ENCODE measurements around the gene ASF1B. TPM values are rescaled to one million over a fixed set of nuclear protein-coding genes. Genes with fewer than 3 reads are reported as not detected.

ASF1B gene
- total and polyA plus RNA-seq, 2 donors (not counting 1 experiment from before 2014, with no cell fraction given): 1.9 to 2.5 TPM

DNA sequence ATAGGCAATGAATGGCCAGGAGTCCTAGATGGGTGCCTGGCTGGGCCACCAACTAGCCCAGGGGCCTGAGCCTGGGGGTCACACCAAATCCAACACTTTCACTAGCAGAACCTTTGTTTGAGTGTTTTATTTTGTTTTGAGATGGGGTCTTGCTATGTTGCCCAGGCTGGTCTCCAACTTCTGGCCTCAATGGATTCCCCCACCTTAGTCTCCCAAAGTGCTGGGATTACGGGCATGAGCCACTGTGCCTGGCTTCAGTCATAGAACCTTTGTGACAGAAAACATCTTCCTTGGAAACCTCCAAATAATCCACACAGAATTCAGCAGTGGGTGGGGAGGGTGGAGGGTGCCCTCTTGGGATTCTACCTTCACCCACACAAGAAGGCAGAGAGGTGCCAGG, 24.9 kb downstream of the ASF1B start:
- Histone ChIP-seq H3K4me3 (ENCODE audit: control extremely low read depth in 1 of 5, extremely low read depth in 1 of 5, insufficient read depth in 1 of 5, low read depth in 2 of 5, low read length in 4 of 5) (no peak overlapping the region), H3K4me1 (ENCODE audit: control insufficient read depth in 2 of 2, insufficient read depth in 2 of 2, low read length in 2 of 2) (peaks cover 22% of the 10 kb centered on the region in 2 donors), H3K27ac (ENCODE audit: low read length in 2 of 2) (no peak overlapping the region), H3K27me3 (replicated peaks in 1 of 4; ENCODE audit: control extremely low read depth in 1 of 4, control insufficient read depth in 3 of 4, insufficient read depth in 4 of 4, low read length in 3 of 4) (no peaks in the 10 kb centered on the region), H2AFZ (ENCODE audit: insufficient read depth, low read depth, low read length, poor library complexity, severe bottlenecking) (no peak overlapping the region), H3K4me2 (replicated peaks; ENCODE audit: low read depth, low read length, poor library complexity, severe bottlenecking) (no peak overlapping the region), H4K20me1 (ENCODE audit: control insufficient read depth, insufficient read depth, low read length, poor library complexity, severe bottlenecking) (peaks cover 51% of the 10 kb centered on the region), H3K36me3 (replicated peaks in 1 of 2; ENCODE audit: control extremely low read depth in 1 of 2, control insufficient read depth in 1 of 2, extremely low read depth in 1 of 2, insufficient read depth in 2 of 2, low read length in 1 of 2) (peaks cover 0 to 2% of the 10 kb centered on the region in 2 experiments), H3K79me2 (ENCODE audit: control insufficient read depth, insufficient read depth, low read length) (peaks cover 53% of the 10 kb centered on the region), H3K9me3 (ENCODE audit: control extremely low read depth in 1 of 3, control insufficient read depth in 2 of 3, insufficient read depth in 1 of 3, low read length in 2 of 3) (no peaks in the 10 kb centered on the region), H3K9ac (ENCODE audit: low read length) (no peak overlapping the region)
- Mint-ChIP-seq H3K4me1 (peaks cover 23% of the 10 kb centered on the region), H3K27ac (no peak overlapping the region), H3K4me3 (no peak overlapping the region), H3K9me3 (ENCODE audit: insufficient read depth) (no peaks in the 10 kb centered on the region), H3K27me3 (no peaks in the 10 kb centered on the region)
- CTCF ChIA-PET: interaction anchor here (1.2 kb wide), 1 partner anchor 25 kb away, joined by 3 read pairs; the partner anchor contains the start of gene ASF1B
- WGBS (ENCODE audit: insufficient coverage): no CpG with 5 or more reads among the region's 1 CpG
- ATAC-seq (ENCODE audit: low read depth) (no peak), DNase-seq (no peak)
- POLR2A ChIA-PET: no interaction called here
- intact Hi-C loops (cut with micrococcal nuclease): no loop called here
- TF ChIP-seq EZH2 (IDR thresholded peaks at IDR 0.05; ENCODE audit: borderline replicate concordance, insufficient read depth, low read depth, low read length, poor library complexity, severe bottlenecking): no peak

DNA sequence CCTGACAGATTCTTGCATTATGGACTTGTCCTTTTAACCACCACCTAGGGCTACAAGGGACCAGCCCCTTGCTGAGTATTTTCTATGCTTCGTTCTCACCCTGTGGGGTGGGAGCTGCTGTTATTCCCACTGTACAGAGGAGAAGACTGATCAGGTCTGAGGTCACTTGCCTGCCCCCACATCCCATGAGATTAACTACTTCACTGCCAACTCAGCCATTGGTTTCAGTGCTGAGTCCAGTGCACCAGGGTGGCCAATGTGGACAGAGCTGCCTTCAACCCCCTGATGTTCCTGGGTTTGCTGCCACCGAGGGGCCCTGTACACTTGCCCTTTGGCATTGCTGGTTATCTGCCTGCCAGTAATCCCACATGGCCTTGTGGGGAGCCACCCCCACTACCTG, 25.7 kb downstream of the ASF1B start:
- Histone ChIP-seq H3K9ac (ENCODE audit: low read length) (no peak overlapping the region), H2AFZ (ENCODE audit: insufficient read depth, low read depth, low read length, poor library complexity, severe bottlenecking) (no peak overlapping the region), H3K4me1 (ENCODE audit: control insufficient read depth in 2 of 2, insufficient read depth in 2 of 2, low read length in 2 of 2) (peaks cover 14% of the 10 kb centered on the region in 2 donors), H4K20me1 (ENCODE audit: control insufficient read depth, insufficient read depth, low read length, poor library complexity, severe bottlenecking) (peaks cover 43% of the 10 kb centered on the region), H3K27ac (ENCODE audit: low read length in 2 of 2) (no peak overlapping the region), H3K4me3 (ENCODE audit: control extremely low read depth in 1 of 5, extremely low read depth in 1 of 5, insufficient read depth in 1 of 5, low read depth in 2 of 5, low read length in 4 of 5) (no peak overlapping the region), H3K27me3 (replicated peaks in 1 of 4; ENCODE audit: control extremely low read depth in 1 of 4, control insufficient read depth in 3 of 4, insufficient read depth in 4 of 4, low read length in 3 of 4) (no peaks in the 10 kb centered on the region), H3K4me2 (replicated peaks; ENCODE audit: low read depth, low read length, poor library complexity, severe bottlenecking) (no peak overlapping the region), H3K36me3 (replicated peaks in 1 of 2; ENCODE audit: control extremely low read depth in 1 of 2, control insufficient read depth in 1 of 2, extremely low read depth in 1 of 2, insufficient read depth in 2 of 2, low read length in 1 of 2) (peaks cover 0 to 2% of the 10 kb centered on the region in 2 experiments), H3K9me3 (ENCODE audit: control extremely low read depth in 1 of 3, control insufficient read depth in 2 of 3, insufficient read depth in 1 of 3, low read length in 2 of 3) (no peaks in the 10 kb centered on the region), H3K79me2 (ENCODE audit: control insufficient read depth, insufficient read depth, low read length) (peaks cover 45% of the 10 kb centered on the region)
- Mint-ChIP-seq H3K4me1 (peaks cover 14% of the 10 kb centered on the region), H3K4me3 (no peak overlapping the region), H3K27me3 (no peaks in the 10 kb centered on the region), H3K27ac (no peak overlapping the region), H3K9me3 (ENCODE audit: insufficient read depth) (no peaks in the 10 kb centered on the region)
- TF ChIP-seq, protein P1, sequence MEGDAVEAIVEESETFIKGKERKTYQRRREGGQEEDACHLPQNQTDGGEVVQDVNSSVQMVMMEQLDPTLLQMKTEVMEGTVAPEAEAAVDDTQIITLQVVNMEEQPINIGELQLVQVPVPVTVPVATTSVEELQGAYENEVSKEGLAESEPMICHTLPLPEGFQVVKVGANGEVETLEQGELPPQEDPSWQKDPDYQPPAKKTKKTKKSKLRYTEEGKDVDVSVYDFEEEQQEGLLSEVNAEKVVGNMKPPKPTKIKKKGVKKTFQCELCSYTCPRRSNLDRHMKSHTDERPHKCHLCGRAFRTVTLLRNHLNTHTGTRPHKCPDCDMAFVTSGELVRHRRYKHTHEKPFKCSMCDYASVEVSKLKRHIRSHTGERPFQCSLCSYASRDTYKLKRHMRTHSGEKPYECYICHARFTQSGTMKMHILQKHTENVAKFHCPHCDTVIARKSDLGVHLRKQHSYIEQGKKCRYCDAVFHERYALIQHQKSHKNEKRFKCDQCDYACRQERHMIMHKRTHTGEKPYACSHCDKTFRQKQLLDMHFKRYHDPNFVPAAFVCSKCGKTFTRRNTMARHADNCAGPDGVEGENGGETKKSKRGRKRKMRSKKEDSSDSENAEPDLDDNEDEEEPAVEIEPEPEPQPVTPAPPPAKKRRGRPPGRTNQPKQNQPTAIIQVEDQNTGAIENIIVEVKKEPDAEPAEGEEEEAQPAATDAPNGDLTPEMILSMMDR (IDR thresholded peaks at IDR 0.05): no peak
- no peak for TF ChIP-seq EZH2 (IDR thresholded peaks at IDR 0.05; ENCODE audit: borderline replicate concordance, insufficient read depth, low read depth, low read length, poor library complexity, severe bottlenecking)
- 88% methylated on average over 1 of the region's 2 CpGs for WGBS (ENCODE audit: insufficient coverage)
- DNase-seq (no peak), ATAC-seq (ENCODE audit: low read depth) (no peak)
- intact Hi-C loops (cut with micrococcal nuclease): no loop called here
- CTCF ChIA-PET: interaction anchor here (1.2 kb wide), 1 partner anchor 26 kb away, joined by 3 read pairs; the partner anchor contains the start of gene ASF1B
- POLR2A ChIA-PET: no interaction called here
